ENCODE data around the gene CD207. TPM values are rescaled to one million over a fixed set of nuclear protein-coding genes. Genes with fewer than 3 reads are reported as not detected.
"Not testable (repeated sequence)": the region's sequence is repeated elsewhere in the genome, so short reads cannot be mapped to it uniquely, and the experiment has no call there.

CD207 gene
- total RNA-seq, 2 experiments from 2014 or later, result not detected

DNA sequence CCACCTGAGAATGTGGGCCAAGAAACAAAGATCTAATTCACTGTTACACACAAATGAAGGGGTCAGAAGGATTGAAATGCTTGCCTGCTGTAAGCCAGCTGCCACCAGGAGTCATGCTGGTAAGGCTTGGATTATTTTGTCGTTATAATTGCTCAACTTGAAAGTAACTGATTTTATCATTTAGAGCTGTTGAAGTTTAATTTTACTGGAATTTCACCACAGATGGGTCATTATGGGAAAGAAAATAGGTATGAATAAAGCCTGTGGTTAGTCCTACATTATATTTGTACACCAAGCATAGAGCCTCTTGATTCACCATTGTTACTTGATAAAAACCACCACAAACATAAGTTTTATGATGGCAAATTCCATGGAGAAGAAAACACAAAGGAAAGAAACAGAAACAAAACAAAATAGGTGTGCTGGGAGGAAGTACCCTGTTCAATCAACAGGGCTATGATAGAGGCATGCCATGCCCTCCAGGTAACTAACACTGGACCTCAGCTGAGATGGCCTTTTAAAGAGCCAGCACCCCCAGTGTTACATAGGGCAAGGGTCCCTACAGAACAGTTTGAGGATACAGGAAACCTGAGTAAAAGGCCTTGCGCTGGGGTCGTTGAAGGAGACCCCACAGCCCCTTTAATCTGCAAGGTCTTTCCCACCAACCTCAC lies 18.2 kb downstream of the CD207 start:
- H3K9me3 Mint-ChIP-seq, result no peaks in the 10 kb centered on the region
- no peaks in the 10 kb centered on the region for H3K36me3 Mint-ChIP-seq
- H3K4me1 Mint-ChIP-seq, result no peaks in the 10 kb centered on the region
- no peak for DNase-seq
- H3K27ac Mint-ChIP-seq, result no peak overlapping the region
- H3K4me3 Mint-ChIP-seq, result no peak overlapping the region
- no peaks in the 10 kb centered on the region for H3K27me3 Mint-ChIP-seq

GRCh38 chr2:70816726-70817125 lies 18.9 kb downstream of the CD207 start:
- H3K4me3 Mint-ChIP-seq, result no peak overlapping the region
- H3K27me3 Mint-ChIP-seq, result no peaks in the 10 kb centered on the region
- H3K9me3 Mint-ChIP-seq, result no peaks in the 10 kb centered on the region
- DNase-seq, result no peak
- H3K27ac Mint-ChIP-seq, result no peak overlapping the region
- H3K36me3 Mint-ChIP-seq, result no peaks in the 10 kb centered on the region
- H3K4me1 Mint-ChIP-seq, result no peaks in the 10 kb centered on the region

DNA sequence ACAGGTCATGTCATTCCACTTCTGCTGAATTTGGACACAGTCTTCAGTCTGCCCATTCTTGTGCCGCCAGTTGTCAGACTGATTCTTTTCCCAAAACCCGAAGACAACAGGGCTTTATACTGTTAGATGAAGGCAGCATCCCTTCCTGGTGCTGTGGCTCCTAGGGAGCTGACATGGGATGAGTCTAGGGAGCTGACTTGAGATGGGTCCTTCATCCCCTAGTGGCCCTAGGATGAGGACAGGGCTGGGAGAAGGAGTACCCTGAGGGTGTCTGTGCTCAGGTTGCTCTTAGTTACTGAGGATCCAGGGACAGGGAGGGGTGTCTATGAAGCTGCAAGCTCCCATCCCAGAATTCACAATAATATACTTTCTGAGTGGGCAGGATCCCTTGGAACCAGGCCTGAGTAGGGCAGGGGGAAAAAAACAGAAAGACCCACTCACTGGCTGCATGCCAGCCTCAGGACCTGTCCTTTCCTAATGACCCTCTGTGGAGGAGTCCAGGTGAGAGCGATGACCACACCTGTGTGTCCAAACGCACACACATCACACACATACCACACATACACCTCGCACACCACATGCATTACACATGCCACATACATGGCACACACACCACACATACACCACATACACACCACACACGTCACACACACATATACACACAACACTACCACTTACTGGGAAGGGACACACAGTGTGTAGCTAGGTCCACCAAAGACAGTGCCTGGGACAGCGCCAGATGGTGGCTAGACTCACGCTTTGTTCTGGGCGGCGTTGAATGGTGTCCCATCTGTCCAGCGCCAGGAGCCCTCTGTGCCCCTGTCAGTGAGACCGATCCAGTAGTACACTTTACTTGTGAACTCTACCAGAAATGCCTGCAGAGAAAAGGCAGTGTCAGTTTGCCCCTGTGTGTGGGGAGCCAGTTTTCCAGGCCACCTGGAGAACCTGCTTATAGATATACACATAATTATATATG lies 26.3 kb downstream of the CD207 start:
- Mint-ChIP-seq H3K27ac (no peak overlapping the region), H3K4me3 (no peak overlapping the region), H3K9me3 (no peaks in the 10 kb centered on the region), H3K4me1 (no peaks in the 10 kb centered on the region), H3K27me3 (no peaks in the 10 kb centered on the region), H3K36me3 (no peaks in the 10 kb centered on the region)
- no peak for DNase-seq

GRCh38 chr2:70807828-70808118 lies 27.8 kb downstream of the CD207 start:
- Mint-ChIP-seq H3K36me3 (no peaks in the 10 kb centered on the region), H3K27me3 (no peaks in the 10 kb centered on the region), H3K9me3 (no peaks in the 10 kb centered on the region), H3K4me3 (no peak overlapping the region), H3K4me1 (no peaks in the 10 kb centered on the region), H3K27ac (no peak overlapping the region)
- DNase-seq, result no peak

DNA sequence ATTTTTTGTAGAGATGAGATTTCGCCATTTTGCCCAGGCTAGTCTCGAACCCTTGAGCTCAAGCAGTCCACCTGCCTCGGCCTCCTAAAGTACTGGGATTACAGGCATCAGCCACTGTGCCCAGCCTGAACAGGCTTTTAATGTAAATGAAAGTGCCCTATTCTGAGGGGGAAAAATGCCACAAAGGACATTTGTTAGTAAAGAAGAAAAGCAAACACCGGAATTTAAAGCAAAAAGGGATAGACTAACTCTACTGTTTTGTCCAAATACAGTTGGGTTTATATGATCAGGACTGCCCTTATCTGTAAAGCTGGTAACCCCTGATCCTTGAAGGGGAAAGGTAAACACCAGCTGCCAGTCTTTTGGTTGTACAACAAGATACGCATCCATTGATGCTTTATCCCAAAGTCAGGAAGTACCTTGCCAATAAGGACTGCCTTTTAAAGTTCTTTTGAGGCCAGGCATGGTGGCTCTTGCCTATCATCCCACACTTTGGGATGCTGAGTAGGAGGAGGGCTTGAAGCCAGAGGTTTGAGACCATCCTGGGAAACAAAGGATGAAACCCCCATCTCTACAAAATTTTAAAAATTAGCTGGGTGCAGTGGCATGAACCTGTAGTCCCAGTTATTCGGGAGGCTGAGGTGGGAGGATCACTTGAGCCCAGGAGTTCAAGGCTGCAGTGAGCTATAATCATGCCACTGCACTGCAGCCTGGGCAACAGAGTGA lies 28.4 kb downstream of the CD207 start:
- Mint-ChIP-seq H3K36me3 (no peaks in the 10 kb centered on the region), H3K4me1 (no peaks in the 10 kb centered on the region), H3K27ac (no peak overlapping the region), H3K9me3 (no peaks in the 10 kb centered on the region), H3K4me3 (no peak overlapping the region), H3K27me3 (no peaks in the 10 kb centered on the region)
- no peak for DNase-seq

DNA sequence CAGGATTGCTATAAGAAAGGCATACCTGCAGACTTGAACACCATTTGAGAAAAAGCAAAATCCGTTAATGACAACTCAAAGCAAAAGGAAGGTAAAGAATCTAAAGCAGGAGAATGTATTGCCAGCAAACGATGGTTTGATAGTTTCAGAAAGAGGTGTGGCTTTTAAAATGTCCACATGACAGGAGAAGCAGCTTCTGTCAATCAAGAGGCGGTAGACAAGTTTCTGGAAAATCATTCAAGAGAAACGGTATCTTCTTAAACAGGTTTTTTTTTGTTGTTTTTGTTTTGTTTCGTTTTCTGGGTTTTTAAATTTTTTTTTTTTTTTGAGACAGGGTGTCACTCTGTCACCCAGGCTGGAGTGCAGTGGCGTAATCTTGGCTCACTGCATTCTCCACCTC lies 29.0 kb downstream of the CD207 start:
- Mint-ChIP-seq H3K9me3 (no peaks in the 10 kb centered on the region), H3K4me1 (no peaks in the 10 kb centered on the region), H3K36me3 (no peaks in the 10 kb centered on the region), H3K27ac (no peak overlapping the region), H3K27me3 (no peaks in the 10 kb centered on the region), H3K4me3 (no peak overlapping the region)
- no peak for DNase-seq

DNA sequence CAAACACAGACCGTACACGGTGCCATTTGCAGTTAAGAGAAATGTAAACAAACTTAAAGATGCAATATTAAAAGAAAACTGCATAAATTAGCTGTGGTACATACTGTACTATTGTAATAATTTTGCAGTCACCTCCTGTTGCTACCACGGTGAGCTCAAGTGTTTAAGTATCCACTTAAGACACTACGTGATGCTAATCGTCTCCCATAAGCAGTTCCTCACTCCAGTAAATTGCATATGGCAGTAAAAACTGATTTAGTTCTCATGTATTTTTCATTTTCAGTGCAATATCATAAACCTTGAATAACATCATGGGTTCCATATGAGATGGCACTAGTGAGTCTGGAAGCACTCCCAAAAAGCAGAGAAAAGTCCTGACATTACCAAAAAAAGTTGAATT lies 29.6 kb downstream of the CD207 start:
- no peak for DNase-seq
- no peaks in the 10 kb centered on the region for H3K9me3 Mint-ChIP-seq
- no peak overlapping the region for H3K27ac Mint-ChIP-seq
- no peaks in the 10 kb centered on the region for H3K36me3 Mint-ChIP-seq
- H3K4me1 Mint-ChIP-seq, result no peaks in the 10 kb centered on the region
- no peaks in the 10 kb centered on the region for H3K27me3 Mint-ChIP-seq
- no peak overlapping the region for H3K4me3 Mint-ChIP-seq

GRCh38 chr2:70801607-70802263 lies 33.9 kb downstream of the CD207 start:
- Mint-ChIP-seq H3K27me3 (peaks cover 6% of the 10 kb centered on the region), H3K4me3 (no peak overlapping the region), H3K36me3 (no peaks in the 10 kb centered on the region), H3K4me1 (no peaks in the 10 kb centered on the region), H3K27ac (no peak overlapping the region), H3K9me3 (no peaks in the 10 kb centered on the region)
- DNase-seq, result no peak

GRCh38 chr2:70799706-70800105 lies 35.9 kb downstream of the CD207 start:
- H3K27me3 Mint-ChIP-seq, result peaks cover 6% of the 10 kb centered on the region
- no peaks in the 10 kb centered on the region for H3K9me3 Mint-ChIP-seq
- DNase-seq, result no peak
- H3K36me3 Mint-ChIP-seq, result no peaks in the 10 kb centered on the region
- H3K27ac Mint-ChIP-seq, result no peak overlapping the region
- no peaks in the 10 kb centered on the region for H3K4me1 Mint-ChIP-seq
- no peak overlapping the region for H3K4me3 Mint-ChIP-seq

GRCh38 chr2:70797996-70798395 lies 37.6 kb downstream of the CD207 start:
- DNase-seq, H3K9me3 Mint-ChIP-seq, H3K36me3 Mint-ChIP-seq, H3K4me3 Mint-ChIP-seq, H3K4me1 Mint-ChIP-seq, H3K27ac Mint-ChIP-seq, H3K27me3 Mint-ChIP-seq: not testable (repeated sequence)

- Mint-ChIP-seq H3K27me3 (peaks cover 10% of the 10 kb centered on the region), H3K4me3 (no peak overlapping the region), H3K27ac (no peak overlapping the region)
Observed at GRCh38 chr2:70797506-70797905, 38.1 kb downstream of the CD207 start.

GRCh38 chr2:70796262-70796661 lies 39.4 kb downstream of the CD207 start:
- Mint-ChIP-seq H3K27me3 (peaks cover 21% of the 10 kb centered on the region), H3K4me3 (no peak overlapping the region), H3K9me3 (no peaks in the 10 kb centered on the region), H3K27ac (no peak overlapping the region), H3K4me1 (peaks cover 2% of the 10 kb centered on the region), H3K36me3 (no peaks in the 10 kb centered on the region)
- DNase-seq, result no peak

More at GRCh38 chr2:70797506-70797905, 38.1 kb downstream of the CD207 start:
- no peaks in the 10 kb centered on the region for H3K9me3 Mint-ChIP-seq
- H3K4me1 Mint-ChIP-seq, result peaks cover 2% of the 10 kb centered on the region
- no peak for DNase-seq
- H3K36me3 Mint-ChIP-seq, result no peaks in the 10 kb centered on the region

GRCh38 chr2:70795164-70795995 lies 40.2 kb downstream of the CD207 start:
- DNase-seq, result no peak
- H3K36me3 Mint-ChIP-seq, result no peaks in the 10 kb centered on the region
- H3K27ac Mint-ChIP-seq, result no peak overlapping the region
- no peak overlapping the region for H3K4me3 Mint-ChIP-seq
- H3K4me1 Mint-ChIP-seq, result peaks cover 2% of the 10 kb centered on the region
- H3K27me3 Mint-ChIP-seq, result peaks cover 27% of the 10 kb centered on the region
- no peaks in the 10 kb centered on the region for H3K9me3 Mint-ChIP-seq

DNA sequence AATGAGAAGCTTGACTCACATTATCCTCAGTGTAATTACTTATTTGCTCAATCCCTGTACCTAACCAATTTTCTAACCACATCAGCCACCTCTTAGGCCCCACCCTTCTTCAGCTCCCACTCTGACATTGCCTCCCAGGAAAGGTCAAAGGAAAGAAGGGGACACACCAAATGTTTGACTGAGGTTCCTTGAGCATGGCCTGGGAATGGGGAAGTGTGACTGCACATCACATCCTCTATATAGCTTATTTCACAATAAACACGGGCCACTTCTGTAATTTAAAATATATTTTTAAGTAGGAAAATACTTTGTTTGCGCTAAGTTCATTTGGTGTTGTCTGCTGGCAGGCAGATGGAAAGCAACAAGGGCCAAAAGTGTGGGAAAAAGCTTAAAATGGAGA lies 42.2 kb downstream of the CD207 start:
- no peak for DNase-seq
- H3K36me3 Mint-ChIP-seq, result no peaks in the 10 kb centered on the region
- H3K27ac Mint-ChIP-seq, result no peak overlapping the region
- H3K27me3 Mint-ChIP-seq, result peaks cover 41% of the 10 kb centered on the region
- H3K9me3 Mint-ChIP-seq, result no peaks in the 10 kb centered on the region
- H3K4me3 Mint-ChIP-seq, result no peak overlapping the region
- peaks cover 9% of the 10 kb centered on the region for H3K4me1 Mint-ChIP-seq
